Measurements from ENCODE around the gene PCLO.
"Not testable (repeated sequence)": the region's sequence is repeated elsewhere in the genome, so short reads cannot be mapped to it uniquely, and the experiment has no call there.

Gene PCLO

DNA sequence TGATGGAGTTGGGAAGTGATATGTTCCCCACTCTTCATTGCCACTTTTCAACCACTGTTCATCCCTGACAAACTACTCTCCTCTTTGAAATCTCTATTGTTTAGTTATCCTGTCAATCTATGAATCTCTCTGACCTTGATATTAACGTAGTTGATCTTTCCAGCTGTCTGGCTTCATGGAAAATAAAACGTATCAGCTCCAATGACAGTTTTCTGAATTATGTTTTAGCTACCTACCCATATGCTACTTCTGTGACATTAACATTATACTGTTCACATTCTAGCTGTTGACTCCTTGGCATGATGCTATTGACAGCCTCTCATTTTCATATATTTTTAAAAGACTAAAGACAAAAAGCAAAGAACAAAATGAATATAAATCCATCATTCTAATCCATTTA is 53.3 kb downstream of the PCLO start:
- no peaks in the 10 kb centered on the region for H3K36me3 Mint-ChIP-seq
- H3K4me3 Mint-ChIP-seq = no peak overlapping the region
- no peak overlapping the region for H3K27ac Mint-ChIP-seq
- H3K4me1 Mint-ChIP-seq = no peaks in the 10 kb centered on the region
- H3K9me3 Mint-ChIP-seq = no peaks in the 10 kb centered on the region
- ATAC-seq (replicated peaks) = no peak
- no peaks in the 10 kb centered on the region for H3K27me3 Mint-ChIP-seq
- no peak for DNase-seq

DNA sequence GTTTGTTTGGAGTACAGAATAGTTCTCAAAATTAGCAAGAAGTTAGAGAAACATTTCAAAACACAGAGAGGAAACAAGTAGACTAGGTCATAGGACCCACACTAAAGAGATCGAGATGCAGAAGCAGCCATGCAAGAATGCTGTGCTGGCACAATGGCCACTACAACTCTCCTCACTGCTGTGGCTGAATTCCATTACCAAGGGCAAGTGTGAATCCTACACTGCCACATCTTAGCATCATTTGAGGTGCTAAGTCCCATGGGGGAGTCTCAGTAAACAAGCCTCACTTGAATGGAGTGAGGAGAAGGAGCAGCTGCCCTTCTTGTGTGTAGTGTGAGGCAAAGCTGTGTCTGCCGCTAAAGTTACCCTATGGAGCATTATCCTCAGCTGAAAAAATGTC is 56.7 kb downstream of the PCLO start:
- no peaks in the 10 kb centered on the region for H3K27me3 Mint-ChIP-seq
- ATAC-seq (replicated peaks) = peak in 1 of 2 donors; percentile 33
- no peak for DNase-seq
- H3K27ac Mint-ChIP-seq = no peak overlapping the region
- no peak overlapping the region for H3K4me3 Mint-ChIP-seq
- no peaks in the 10 kb centered on the region for H3K4me1 Mint-ChIP-seq
- H3K9me3 Mint-ChIP-seq = no peaks in the 10 kb centered on the region
- no peaks in the 10 kb centered on the region for H3K36me3 Mint-ChIP-seq

DNA sequence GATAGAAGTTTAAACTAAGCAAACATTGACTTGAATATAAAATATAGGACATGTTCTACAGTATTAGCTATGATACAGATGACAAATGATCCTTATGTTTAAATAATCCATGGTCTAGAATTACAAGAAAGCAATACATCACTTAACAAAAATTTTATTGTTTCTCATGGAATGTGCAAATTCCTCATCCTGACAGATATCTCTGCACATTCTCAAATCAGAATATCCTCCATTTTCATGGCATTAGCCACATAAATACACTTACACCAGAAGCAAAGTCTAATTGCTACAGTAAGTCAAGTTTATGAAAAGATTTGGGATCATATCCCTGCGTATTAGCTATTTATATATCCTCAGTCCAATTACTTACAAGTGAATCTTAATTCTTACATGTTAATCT is 57.6 kb downstream of the PCLO start:
- H3K36me3 Mint-ChIP-seq = no peaks in the 10 kb centered on the region
- no peak overlapping the region for H3K27ac Mint-ChIP-seq
- no peaks in the 10 kb centered on the region for H3K4me1 Mint-ChIP-seq
- no peak overlapping the region for H3K4me3 Mint-ChIP-seq
- DNase-seq (no peak), ATAC-seq (replicated peaks) (no peak)
- no peaks in the 10 kb centered on the region for H3K9me3 Mint-ChIP-seq
- no peaks in the 10 kb centered on the region for H3K27me3 Mint-ChIP-seq

DNA sequence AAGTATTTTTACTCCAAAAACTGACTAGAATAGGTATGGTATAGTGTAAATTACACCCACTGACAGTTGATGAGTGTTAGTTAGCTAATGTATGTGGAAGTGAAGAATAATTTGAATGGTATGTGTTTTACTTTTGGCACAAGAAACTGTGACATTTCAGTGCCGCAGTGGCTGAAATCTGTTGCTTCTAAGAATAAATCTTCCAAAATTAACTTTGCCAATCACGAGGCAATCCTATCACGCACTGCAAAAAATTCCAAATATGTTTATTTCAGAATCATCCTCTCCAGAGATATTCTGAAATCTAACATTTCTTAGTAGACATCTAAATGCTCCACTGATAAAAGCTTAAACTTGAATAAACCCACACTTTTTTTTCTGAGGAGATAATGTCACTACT is 61.2 kb downstream of the PCLO start:
- Mint-ChIP-seq H3K9me3 (peaks cover 0 to 1% of the 10 kb centered on the region in 2 donors), H3K27me3 (no peaks in the 10 kb centered on the region), H3K36me3 (no peaks in the 10 kb centered on the region), H3K4me3 (no peak overlapping the region), H3K4me1 (no peaks in the 10 kb centered on the region), H3K27ac (no peak overlapping the region)
- no peak for DNase-seq
- no peak for ATAC-seq (replicated peaks)

DNA sequence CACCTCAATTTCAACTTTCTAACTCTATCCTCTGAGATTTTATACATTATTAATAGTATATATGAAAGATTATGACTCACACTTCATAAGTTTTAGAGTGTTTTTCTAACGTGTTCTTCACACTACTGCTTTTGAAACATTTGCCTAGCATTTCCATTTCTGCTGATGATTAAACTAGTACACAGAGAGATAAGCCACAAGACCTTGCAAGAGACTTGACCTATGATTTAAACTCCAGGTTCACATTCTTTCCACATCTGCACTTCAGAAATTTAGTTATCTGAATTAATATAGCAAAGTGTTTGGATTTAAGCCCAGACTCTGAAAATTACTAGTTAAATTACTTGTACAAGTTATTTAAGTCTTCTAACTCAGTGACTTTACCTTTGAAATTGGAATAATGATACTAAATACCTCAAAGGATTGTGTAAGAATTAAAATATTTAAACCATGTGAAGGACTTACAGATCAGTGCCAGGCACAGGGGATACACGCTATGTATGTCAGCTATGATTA is 66.6 kb downstream of the PCLO start:
- no peak for ATAC-seq (replicated peaks)

DNA sequence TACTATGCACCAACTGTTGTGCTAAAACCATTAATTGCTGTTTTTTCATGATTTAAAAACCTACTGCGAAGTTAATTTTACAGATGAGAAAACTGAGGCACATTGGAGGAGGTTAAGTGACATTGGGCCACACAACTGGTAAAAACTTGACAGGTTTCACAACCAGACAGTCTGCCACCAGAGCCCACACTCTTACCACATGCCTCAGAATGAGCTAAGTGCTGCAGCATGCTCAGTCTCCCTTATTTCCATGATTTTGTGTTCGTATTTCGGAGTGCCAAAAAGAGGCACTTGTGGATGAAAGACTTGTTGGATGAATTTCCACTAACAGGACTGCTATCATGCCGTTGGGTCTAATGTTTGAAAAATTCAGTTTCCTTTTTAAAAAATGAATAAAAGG is 77.4 kb downstream of the PCLO start:
- Mint-ChIP-seq H3K36me3 (no peaks in the 10 kb centered on the region), H3K27me3 (no peaks in the 10 kb centered on the region), H3K4me3 (no peak overlapping the region), H3K9me3 (no peaks in the 10 kb centered on the region), H3K27ac (no peak overlapping the region), H3K4me1 (no peaks in the 10 kb centered on the region)
- DNase-seq = no peak
- ATAC-seq (replicated peaks) = no peak

More for the DNA sequence above, 66.6 kb downstream of the PCLO start:
- Mint-ChIP-seq H3K4me3 (no peak overlapping the region), H3K27me3 (no peaks in the 10 kb centered on the region), H3K27ac (no peak overlapping the region), H3K36me3 (no peaks in the 10 kb centered on the region), H3K9me3 (peaks cover 0 to 1% of the 10 kb centered on the region in 2 donors), H3K4me1 (no peaks in the 10 kb centered on the region)
- no peak for DNase-seq

DNA sequence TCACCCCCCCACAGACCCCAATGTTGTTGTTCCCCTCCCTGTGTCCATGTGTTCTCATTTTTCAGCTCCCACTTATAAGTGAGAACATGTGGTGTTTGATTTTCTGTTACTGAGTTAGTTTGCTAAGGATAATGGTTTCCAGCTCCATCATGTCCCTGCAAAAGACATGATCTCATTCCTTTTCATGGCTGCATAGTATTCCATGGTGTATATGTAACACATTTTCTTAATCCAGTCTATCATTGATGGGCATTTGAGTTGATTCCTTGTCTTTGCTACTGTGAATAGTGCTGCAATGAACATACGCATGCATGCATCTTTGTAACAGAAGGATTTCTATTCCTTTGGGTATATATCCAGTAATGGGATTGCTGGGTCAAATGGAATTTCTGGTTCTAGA is 82.8 kb downstream of the PCLO start:
- not testable (repeated sequence) for ATAC-seq (replicated peaks); H3K4me3 Mint-ChIP-seq; H3K4me1 Mint-ChIP-seq; H3K27me3 Mint-ChIP-seq; H3K27ac Mint-ChIP-seq; DNase-seq; H3K36me3 Mint-ChIP-seq; H3K9me3 Mint-ChIP-seq

DNA sequence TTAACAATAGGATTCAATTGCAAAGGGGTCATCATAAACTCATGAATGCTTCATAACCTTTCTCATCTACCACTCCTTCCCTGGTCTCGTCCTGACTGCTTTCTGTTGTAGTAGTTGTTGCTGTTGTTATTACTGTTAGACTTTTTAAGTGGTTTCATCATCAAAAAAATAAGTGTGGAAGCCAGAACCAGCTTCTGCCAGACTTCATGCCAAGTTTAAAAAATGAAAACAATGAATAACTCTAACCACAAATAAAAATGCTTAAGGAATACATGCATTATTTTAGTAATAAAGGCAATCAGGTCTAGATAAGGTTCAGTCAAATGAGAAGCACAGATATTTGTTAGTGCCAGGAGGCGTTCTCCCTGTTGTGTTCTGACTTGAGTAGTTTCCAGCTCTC is 85.4 kb downstream of the PCLO start:
- Mint-ChIP-seq H3K27ac (no peak overlapping the region), H3K4me1 (no peaks in the 10 kb centered on the region)

DNA sequence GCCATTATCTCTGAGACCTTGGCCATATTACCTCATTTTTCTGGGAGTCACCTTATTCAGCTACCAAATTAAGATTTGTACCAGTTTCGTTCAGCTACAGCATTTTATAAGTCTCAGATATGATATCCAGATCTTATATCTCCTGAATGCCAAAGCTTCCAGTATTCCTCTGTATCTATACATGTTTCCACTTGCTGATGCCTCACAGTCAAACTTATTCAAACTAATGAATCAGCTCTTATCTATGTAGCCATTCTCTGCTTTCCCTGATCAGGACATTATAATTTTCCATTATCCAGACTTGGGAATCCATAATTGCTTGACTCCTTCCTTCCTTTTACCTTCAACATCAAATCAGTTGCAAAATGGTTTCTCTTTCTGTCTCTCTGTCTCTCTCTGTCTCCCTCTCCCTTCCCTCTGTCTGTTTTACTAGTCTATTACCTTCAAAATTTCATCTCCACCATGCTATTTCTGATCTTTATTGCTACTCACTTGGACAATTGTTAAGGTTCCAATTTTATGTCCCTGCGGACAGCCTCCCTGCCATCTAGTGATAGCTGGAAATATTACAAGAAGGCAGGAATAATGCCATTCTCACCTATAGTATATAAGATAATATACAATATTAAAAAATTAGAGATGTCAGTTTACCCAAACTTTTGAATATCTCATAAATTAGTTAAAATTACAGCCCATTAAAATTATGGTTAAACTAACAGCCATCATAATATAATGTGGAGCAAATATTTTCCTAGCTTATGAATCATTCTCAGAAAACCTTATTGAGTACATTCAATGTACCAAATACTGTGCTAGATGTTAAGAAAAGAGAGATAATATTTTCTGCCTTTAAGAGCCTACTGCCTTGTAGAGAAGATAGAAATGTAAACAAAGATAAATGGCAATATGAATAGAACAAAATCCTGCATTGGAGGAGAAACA is 89.8 kb downstream of the PCLO start:
- DNase-seq = no peak
- no peak for ATAC-seq (replicated peaks)
- H3K4me1 Mint-ChIP-seq = no peaks in the 10 kb centered on the region
- H3K9me3 Mint-ChIP-seq = peaks cover 0 to 1% of the 10 kb centered on the region in 2 donors
- H3K36me3 Mint-ChIP-seq = no peaks in the 10 kb centered on the region
- no peak overlapping the region for H3K4me3 Mint-ChIP-seq
- H3K27me3 Mint-ChIP-seq = no peaks in the 10 kb centered on the region
- no peak overlapping the region for H3K27ac Mint-ChIP-seq

More for the DNA sequence above, 85.4 kb downstream of the PCLO start:
- ATAC-seq (replicated peaks) (no peak), DNase-seq (no peak)
- Mint-ChIP-seq H3K27me3 (no peaks in the 10 kb centered on the region), H3K4me3 (no peak overlapping the region), H3K36me3 (no peaks in the 10 kb centered on the region), H3K9me3 (no peaks in the 10 kb centered on the region)

DNA sequence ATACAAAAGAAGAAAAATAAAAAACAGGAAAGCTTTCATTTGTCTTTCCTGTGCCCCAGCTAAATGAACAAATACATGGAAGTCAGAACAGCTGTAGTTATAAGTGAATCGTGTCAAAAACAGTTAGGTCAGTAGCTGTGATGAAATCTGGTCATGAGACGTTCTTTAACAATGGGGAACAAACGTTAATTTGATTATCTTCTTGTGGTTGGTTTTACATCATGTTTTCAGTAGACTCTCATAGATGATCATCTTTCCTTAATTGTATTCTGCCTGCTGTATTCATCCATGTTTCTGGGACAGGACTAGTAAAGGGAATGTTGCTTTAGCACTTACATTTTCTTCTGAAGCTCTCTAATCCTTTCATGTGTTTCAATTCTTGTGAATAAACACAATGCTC is 97.0 kb downstream of the PCLO start:
- Mint-ChIP-seq H3K36me3 (no peaks in the 10 kb centered on the region), H3K27ac (no peak overlapping the region), H3K4me1 (no peaks in the 10 kb centered on the region), H3K9me3 (peaks cover 0 to 1% of the 10 kb centered on the region in 2 donors), H3K4me3 (no peak overlapping the region), H3K27me3 (no peaks in the 10 kb centered on the region)
- ATAC-seq (replicated peaks) (no peak), DNase-seq (no peak)

DNA sequence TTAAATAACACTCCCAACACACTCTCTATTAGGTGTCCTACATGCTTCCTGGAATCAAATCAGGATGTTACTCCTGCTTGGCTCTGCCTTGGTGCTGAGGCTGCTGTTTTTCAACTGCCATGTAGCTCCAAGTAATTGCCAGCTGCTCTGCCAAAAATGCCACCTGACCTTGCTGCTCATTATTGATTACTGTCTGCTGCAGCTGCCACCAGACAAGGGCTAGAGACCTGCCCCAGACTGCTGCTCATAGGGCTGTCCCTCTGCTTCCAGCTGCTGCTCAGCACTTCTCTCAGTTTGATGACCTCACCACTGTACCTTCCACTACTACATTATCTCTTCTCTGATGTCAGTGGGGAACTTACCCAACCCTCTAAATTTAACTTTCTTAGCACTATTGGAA is 102.5 kb downstream of the PCLO start:
- Mint-ChIP-seq H3K36me3 (no peaks in the 10 kb centered on the region), H3K4me1 (no peaks in the 10 kb centered on the region), H3K27ac (no peak overlapping the region), H3K27me3 (no peaks in the 10 kb centered on the region), H3K9me3 (peaks cover 0 to 2% of the 10 kb centered on the region in 2 donors), H3K4me3 (no peak overlapping the region)
- ATAC-seq (replicated peaks) (no peak), DNase-seq (no peak)

DNA sequence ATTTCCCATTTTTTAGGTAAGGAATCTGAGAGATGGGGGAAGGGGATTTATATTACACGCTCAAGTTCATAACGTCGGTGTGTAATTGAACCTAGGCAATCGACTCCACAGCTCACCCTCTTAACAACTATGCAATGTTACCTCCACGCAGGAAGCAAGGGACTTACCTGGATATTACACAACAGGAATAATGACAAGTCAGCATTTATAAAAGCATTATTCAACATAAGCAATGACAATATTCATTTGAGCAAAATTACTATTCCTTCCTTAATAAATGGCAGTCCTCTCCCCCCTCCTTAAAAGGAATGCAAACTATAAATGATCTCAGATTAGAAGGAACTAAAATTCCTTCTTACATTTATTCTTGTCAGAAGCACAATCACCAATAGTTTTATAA is 104.0 kb downstream of the PCLO start:
- H3K27ac Mint-ChIP-seq = no peak overlapping the region

DNA sequence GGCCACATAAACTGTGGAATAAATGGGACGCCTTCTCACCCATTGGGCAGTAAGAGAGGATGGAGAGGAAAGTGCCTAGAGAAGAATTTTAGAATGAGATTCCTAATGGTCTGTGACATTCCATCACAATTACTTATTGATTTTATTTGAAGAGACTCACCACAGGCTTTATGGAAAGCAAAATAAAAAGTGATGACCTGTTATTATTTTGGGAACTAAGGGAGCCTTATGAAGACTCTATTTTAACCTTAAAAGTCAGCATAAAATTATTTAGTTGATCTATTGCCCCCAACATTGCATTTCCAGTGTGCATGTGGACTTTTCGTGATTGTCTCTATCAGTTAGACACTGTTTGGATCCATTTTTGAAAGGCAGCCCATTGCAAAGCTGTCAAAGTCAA is 107.5 kb downstream of the PCLO start:
- no peaks in the 10 kb centered on the region for H3K27me3 Mint-ChIP-seq
- no peak overlapping the region for H3K4me3 Mint-ChIP-seq
- H3K4me1 Mint-ChIP-seq = no peaks in the 10 kb centered on the region
- no peaks in the 10 kb centered on the region for H3K36me3 Mint-ChIP-seq
- DNase-seq (no peak), ATAC-seq (replicated peaks) (no peak)
- H3K27ac Mint-ChIP-seq = no peak overlapping the region
- no peaks in the 10 kb centered on the region for H3K9me3 Mint-ChIP-seq

More for the DNA sequence above, 104.0 kb downstream of the PCLO start:
- Mint-ChIP-seq H3K36me3 (no peaks in the 10 kb centered on the region), H3K27me3 (no peaks in the 10 kb centered on the region), H3K9me3 (peaks cover 0 to 2% of the 10 kb centered on the region in 2 donors), H3K4me3 (no peak overlapping the region), H3K4me1 (no peaks in the 10 kb centered on the region)
- DNase-seq (no peak), ATAC-seq (replicated peaks) (no peak)

DNA sequence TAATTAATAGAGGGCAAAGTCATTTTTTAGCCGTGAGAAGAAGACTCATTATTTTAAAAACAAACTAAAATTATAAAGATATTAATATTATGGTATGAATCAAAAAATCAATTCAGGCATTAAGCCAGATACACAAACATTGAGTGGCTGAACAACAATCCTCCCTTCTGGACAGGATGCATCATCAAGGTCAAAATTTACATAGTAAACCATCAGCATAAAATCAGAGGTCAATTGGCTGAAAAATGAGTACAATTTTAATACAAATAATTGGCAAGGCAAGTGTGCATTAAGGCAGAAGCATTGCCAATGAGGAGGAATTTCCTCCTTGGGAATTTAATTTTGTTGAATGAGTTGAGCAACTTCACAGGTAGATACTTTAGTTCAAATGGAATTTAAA is 108.2 kb downstream of the PCLO start:
- ATAC-seq (replicated peaks) (no peak), DNase-seq (no peak)
- Mint-ChIP-seq H3K4me1 (no peaks in the 10 kb centered on the region), H3K27ac (no peak overlapping the region), H3K36me3 (no peaks in the 10 kb centered on the region), H3K27me3 (no peaks in the 10 kb centered on the region), H3K4me3 (no peak overlapping the region), H3K9me3 (no peaks in the 10 kb centered on the region)

DNA sequence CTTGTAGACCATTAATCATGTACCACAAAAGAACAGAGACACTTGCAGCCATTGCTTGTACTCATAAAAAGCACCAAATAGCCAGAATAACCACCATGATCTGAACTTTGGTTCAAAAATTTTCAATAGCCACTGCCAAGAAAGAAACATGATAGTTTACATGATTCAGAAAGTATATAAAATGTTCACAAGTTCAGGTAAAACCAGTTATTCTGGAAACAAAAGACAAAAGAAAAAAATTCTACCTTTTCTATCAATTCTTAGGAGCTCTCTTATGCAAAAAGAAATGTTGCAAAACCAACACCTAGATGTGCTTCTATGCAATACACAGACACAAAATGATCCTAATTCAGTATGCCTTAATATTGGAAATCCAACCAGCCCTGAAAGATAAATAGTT is 108.7 kb downstream of the PCLO start:
- H3K27ac Mint-ChIP-seq = no peak overlapping the region
- no peaks in the 10 kb centered on the region for H3K36me3 Mint-ChIP-seq
- no peak for DNase-seq
- ATAC-seq (replicated peaks) = no peak
- H3K9me3 Mint-ChIP-seq = no peaks in the 10 kb centered on the region
- no peaks in the 10 kb centered on the region for H3K27me3 Mint-ChIP-seq
- no peak overlapping the region for H3K4me3 Mint-ChIP-seq
- H3K4me1 Mint-ChIP-seq = no peaks in the 10 kb centered on the region

Measured in stimulated activated naive B cell treated with anti-CD40 and anti-IgM and Interleukin-4, amounts not matched to agents 10 μg/mL and 1 μg/mL and 100 μg/mL, for 72 hours (primary cell).